NOMO-1 treated with dmso at 0.1 percent for 144 hours (cell line): ENCODE measurements around the gene MMD2.
"Not testable (repeated sequence)": the region's sequence is repeated elsewhere in the genome, so short reads cannot be mapped to it uniquely, and the experiment has no call there.

Experiments
- DNase-seq: peaks from one replicate; lab custom pipeline; 2025; ENCODE audit not compliant: unreplicated experiment; lab: John Stamatoyannopoulos, UW

Gene MMD2, protein sequence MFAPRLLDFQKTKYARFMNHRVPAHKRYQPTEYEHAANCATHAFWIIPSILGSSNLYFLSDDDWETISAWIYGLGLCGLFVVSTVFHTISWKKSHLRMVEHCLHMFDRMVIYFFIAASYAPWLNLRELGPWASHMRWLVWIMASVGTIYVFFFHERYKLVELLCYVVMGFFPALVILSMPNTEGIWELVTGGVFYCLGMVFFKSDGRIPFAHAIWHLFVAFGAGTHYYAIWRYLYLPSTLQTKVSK

DNA sequence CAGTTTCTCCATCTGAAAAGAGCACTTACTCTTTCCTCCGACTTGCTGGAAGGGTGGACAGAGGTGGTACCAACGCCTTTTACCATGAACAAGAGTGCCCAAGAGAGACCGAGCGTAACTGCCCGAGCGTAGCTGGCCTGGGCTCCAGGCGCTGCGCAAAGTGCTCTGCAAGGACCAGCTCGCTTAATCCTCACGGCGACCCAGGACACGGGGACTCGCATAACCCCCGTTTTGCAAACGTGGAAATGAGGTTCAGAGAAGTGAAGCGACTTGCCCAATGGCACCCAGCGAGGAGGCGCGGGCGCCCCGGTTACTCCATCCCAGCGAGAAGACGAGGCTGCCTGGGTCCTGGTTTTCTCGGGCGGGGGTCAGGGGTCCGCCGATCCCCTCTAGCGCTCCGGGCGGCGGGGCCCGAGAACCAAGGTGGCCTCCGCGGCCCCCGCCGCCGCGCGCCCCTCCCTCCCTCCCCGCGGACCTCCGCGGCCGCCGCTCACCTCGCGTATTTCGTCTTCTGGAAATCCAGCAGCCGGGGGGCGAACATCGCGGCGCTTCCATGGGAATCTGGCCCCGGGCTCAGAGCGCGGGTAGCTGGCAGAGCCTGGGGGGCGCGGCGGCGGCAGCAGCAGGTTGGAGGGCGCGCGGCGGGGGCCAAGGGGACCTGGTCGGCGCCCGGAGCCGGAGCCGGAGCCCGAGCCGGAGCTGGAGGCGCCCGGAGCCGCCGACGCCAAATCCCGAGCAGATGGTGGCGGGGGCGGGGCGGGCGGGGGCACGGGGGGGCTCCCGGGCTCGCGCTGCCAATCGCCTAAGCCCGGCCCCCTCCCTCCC, at the start of gene MMD2:
MMD2 (minus strand) TSS at position 711 of the 825 bp plus-strand sequence; CDS start at position 541, 170 bp downstream.
- DNase-seq, result no peak

DNA sequence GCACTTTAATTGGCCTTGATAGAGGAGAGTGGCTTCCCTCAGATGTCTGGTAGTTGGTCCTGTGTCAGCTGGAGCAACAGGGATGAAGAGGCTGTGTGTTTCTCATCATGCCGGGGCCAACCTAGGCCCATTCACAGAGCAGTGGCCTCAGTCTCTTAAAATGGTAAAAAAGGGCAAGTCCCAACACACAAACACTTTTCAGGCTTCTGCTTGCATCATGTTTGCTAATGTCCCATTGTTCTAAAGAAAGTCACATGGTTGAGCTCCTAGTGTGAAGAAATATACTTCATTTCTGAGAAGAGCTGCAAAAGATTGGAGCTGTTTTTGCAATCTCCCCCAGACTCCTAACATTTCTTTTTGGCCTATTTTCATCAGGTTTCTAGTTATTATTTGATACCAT, 46.1 kb upstream of the MMD2 start:
- DNase-seq, result no peak

DNA sequence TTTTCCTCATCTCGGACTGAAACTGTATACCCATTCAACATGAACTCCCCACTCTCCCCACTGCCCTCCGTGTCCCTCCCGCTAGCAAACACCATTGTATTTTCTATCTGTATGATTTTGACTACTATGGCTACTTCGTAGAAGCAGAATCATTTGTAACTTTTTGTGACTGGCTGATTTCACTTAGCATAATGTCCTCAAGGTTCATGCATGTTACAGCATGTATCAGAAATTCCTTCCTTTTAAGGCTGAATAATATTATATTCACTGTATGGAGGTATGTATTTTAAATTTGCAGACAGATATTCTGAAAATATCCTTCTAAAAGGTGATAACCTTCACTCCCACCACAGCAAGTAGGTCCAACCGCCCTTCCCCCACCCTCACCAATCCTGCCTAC, 42.9 kb upstream of the MMD2 start:
- DNase-seq, result no peak

DNA sequence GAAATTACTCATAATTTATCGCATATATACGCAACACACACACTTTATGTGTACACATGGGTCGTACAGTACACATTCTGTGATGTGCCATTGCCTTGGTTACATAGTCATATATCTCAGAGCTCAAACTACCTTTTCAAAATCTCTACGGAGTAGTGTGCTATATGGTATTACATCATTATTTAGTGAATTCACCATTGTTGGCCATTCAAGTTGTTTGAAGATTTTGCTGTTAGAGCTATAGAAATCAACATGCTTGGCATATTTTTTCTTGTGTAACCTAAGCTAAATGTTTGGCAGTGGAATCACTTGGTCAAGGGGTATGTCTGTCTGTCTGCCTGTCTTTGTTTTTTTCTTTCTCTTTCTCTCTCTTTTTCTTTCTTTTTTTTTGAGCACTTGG, 42.0 kb upstream of the MMD2 start:
- DNase-seq, result no peak

DNA sequence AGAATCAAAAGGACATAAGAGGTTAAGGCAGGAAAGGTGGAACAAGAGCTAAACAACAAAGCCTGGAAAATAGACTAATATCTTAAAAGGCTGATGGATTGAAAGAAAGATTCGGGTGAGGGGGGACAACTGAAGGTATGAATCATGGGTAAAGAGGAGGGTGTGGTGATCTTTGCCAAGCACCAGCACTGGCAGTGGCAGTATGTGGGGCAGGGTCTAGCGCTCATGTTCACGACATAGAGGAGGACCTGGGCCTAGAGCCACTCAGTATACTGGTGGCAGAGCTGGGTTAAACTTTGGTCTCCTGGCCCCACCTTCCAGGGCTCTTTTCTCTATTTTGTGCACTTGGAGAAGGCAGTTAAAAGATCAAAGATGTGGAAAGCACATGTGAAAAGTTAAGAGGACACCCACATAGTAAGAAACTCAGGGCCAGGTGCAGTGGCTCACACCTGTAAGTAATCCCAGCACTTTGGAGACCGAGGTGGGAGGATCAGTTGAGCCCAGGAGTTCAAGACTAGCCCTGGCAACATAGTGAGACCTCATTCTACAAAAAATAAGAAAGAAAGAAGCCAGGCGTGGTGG, 40.5 kb upstream of the MMD2 start:
- no peak for DNase-seq

DNA sequence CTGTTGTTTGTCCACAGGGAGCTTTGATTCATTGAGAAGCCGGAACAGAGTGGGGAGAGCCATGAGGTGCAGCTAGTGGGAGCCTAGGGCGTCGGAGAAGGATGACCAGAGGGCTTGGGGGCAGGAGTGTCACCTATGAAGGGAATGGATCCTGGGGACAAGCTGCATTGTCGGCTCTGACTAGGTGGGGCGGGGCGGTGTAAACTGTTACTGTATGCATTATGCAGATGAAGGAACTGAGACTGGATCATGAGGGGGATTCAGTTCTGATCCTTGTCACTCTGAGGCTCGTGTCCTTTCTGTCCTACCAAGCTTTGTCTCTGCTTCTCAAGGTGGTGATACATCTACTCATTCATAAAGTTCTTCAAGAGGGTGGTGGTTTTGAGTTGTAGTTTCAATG, 39.9 kb upstream of the MMD2 start:
- DNase-seq, result no peak

DNA sequence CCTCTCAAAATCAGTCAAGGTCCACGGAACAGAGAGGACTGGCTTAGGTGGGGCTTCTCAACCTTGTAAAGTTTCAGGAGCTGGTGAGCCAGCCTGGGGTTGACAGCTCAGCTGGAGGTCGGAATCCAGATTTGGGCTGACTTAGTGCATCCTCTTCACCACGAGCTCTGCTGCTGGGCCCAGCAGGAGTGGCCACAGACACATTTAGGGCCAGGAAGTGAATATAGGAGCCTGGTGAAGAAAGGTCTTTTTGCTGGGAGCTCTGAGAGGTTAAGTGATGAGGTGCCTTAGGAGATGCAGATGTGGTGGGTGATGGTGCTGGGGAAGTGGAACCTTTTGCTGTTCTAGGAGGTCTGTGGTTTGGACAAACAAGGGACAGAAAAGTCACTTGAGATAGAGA, 39.3 kb upstream of the MMD2 start:
- no peak for DNase-seq

DNA sequence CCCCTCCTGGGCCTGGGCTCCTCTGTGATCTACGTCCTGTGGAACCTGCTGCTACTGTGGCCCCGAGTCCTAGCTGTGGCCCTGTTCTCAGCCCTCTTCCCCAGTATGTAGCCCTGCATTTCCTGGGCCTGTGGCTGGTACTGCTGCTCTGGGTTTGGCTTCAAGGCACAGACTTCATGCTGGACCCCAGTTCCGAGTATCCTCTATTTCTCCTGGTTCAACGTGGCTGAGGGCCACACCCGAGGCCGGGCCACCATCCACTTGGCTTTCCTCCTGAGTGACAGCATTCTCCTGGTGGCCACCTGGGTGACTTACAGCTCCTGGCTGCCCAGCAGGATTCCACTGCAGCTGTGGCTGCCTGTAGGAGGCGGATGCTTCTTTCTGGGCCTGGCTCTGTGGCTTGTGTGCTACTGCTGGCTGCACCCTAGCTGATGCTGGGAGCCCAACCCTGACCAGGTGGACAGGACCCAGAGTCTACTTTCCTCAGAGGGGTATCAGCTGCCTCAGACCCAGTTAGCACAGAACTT, 37.8 kb upstream of the MMD2 start:
- DNase-seq, result no peak

DNA sequence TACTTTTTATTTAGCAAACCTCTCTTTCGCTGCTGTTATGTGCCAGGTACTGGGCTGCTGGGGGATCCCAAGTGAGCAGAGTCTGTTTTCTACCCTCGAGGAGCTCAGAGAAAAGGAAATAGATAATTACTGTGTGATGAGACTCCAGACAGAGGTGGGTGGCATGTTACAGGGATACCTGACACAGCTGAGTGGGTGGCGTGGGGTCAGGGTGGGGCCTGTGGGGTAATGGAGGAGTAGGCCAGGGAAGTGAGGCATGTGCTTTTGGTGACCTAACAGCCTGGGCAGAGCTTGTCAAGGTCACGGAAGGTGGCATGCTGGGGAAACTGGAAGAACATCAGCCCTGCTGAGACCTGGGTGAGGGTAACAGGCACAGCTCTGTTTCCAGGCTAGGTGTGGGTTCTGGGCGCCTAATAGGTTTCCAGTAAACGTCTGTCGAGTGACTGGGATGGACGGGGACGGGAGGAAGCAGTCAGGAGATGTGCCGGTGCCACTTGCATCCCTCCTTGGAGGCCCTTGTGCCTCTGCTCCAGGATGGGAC, 36.5 kb upstream of the MMD2 start:
- DNase-seq, result no peak

DNA sequence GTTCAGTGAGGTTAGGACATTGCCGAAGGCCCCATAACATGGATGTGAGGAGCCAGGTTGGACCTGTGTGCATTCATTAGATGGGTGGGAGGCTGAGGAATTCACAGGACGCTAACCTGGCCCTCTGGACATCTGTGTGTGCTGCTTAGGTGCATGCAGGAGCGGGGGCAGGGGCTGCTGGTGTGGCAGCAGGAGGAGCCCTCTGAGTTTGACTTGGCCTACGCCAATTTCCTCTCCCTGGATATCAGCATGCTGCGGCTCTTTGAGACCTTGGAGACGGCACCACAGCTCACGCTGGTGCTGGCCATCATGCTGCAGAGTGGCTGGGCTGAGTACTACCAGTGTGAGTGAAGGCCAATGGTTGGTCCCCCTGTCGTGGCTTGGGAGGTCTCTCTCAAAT, 34.5 kb upstream of the MMD2 start:
- DNase-seq, result no peak

DNA sequence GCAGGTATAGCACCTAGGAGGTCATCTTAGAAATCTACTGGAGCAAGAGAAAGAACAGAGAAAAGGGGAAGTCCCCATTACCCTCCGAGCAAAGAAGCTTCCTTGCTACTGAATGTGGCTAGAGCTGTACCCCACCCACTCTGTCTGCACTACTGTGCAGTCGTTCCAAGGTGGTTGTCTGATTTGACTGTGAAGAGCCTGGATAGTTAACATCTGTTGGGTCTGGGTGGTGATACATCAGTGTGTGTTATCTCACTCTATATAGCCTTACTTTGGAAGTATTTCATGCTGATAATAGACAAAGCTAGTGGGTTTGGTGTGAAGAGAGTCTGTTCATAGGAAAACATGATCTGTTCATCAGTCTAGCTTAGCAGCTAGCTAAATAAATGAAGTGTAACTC, 23.8 kb upstream of the MMD2 start:
- DNase-seq, result not testable (repeated sequence)

DNA sequence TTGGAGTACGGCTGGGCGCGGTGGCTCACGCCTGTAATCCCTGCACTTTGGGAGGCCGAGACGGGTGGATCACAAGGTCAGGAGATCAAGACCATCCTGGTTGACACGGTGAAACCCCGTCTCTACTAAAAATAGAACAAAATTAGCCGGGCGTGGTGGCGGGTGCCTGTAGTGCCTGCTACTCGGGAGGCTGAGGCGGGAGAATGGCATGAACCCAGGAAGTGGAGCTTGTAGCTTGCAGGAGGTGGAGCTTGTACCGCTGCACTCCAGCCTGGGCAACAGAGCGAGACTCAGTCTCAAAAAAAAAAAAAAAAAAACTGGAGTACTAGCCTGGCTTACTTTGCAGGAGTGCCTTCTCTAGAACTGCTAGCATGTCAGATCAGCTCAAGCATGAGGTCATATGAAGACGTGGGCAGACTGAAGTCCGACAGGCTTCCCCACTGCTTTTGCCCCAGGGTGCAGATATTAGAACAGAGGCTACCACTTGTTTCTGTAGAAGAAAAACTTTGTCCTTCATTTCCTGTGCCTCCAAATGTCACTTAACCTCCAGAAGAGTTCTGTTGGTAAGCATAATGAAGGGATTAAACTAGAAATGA, 22.4 kb upstream of the MMD2 start:
- DNase-seq, result not testable (repeated sequence)

DNA sequence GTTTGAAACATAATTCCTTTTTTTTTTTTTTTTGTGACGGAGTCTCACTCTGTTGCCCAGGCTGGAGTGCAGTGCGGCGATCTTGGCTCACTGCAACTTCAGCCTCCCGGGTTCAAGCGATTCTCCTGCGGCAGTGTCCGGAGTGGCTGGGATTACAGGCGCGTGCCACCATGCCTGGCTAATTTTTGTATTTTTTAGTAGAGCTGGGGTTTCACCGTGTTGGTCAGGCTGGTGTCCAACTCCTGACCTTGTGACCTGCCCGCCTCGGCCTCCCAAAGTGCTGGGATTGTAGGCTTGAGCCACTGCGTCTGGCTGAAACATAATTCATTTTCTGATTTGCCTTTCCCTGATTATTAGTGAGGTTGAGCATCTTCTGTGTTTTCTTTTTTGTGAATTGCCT, 16.6 kb upstream of the MMD2 start:
- DNase-seq, result not testable (repeated sequence)

DNA sequence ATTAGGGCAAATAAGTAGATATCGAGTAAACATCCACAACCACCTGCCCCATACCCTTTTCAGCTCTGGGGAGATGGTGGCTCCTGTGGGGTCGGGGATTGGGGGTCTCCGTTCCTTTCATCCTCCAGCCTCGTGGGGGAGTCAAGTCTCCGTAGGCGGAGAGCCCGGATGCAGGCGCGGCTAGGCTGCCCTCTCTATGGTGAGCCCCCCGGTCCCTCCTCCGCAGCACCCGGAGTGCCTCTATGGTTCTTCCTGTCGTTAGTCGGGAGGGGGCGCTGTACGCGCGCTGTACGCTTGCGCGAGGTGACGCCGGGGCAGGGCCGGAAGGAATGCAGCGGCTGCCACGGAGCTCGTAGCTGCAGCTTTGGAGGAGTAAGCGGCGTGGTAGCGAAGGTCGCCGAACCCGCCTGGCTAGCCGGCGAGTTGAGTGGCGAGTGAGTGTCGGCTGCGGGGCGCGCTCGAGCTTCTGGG, 14.8 kb upstream of the MMD2 start:
- peak; percentile 92 for DNase-seq

DNA sequence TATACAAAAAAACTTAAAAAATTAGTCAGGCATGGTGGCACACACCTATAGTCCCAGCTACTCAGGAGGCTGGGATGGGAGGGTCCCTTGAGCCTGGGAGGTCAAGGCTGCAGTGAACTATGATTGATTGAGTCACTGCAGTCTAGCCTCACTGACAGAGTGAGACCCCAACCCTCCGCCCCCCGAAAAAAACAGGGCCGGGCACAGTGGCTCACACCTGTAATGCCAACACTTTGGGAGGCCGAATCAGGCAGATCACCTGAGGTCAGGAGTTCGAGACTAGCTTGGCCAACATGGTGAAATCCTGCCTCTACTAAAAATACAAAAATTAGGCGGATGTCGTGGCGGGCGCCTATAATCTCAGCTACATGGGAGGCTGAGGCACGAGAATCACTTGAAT, 13.5 kb upstream of the MMD2 start:
- not testable (repeated sequence) for DNase-seq

DNA sequence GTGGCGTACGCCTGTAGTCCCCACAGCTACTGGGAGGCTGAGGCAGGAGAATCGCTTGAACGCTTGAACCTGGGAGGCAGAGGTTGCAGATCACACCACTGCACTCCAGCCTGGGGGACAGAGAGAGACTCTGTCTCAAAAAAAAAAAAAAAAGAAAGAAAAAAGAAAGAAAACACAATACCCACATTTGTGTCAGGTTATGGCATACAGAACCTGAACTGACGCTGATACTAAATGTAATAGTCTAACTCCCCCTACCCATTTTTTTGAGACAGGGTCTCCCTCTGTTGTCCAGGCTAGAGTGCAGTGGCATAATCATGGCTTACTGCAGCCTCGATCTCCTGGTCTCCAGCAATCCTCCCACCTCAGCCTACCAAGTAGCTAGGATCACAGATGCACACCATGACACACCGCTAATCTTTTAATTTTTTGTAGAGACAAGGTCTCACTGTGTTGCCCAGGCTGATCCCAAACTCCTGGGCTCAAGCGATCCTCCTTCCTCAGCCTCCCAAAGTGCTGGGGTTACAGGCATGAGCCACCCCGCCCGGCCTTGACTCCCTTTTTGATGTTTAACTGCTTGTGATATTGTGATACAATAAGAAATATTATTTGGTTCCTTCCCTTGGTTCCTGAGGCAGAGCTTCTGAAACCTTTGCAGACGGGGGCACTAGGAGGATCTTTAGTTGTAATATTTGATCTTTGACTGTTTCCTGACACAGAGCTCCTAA, 6.5 kb upstream of the MMD2 start:
- DNase-seq, result no peak

DNA sequence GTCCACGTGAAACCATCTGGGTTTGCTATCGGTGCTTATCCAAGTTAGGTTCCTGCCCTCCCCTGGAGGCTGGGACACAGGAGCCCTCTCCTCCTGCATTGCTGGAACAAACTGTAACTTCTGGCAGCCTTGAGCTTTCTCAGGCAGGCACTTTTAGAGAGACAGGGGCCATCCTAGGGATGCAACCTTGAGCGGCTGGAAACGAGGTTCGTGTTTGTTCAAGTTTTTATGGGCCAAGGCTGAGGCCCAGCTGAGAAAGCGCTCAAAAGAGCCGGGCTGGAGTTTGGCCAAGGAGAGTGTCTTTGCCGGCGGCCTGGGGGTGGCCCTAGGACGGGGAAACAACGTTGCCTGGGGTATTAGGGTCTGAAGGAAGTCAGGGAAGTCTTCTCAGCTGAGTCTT, 5.5 kb upstream of the MMD2 start:
- no peak for DNase-seq

DNA sequence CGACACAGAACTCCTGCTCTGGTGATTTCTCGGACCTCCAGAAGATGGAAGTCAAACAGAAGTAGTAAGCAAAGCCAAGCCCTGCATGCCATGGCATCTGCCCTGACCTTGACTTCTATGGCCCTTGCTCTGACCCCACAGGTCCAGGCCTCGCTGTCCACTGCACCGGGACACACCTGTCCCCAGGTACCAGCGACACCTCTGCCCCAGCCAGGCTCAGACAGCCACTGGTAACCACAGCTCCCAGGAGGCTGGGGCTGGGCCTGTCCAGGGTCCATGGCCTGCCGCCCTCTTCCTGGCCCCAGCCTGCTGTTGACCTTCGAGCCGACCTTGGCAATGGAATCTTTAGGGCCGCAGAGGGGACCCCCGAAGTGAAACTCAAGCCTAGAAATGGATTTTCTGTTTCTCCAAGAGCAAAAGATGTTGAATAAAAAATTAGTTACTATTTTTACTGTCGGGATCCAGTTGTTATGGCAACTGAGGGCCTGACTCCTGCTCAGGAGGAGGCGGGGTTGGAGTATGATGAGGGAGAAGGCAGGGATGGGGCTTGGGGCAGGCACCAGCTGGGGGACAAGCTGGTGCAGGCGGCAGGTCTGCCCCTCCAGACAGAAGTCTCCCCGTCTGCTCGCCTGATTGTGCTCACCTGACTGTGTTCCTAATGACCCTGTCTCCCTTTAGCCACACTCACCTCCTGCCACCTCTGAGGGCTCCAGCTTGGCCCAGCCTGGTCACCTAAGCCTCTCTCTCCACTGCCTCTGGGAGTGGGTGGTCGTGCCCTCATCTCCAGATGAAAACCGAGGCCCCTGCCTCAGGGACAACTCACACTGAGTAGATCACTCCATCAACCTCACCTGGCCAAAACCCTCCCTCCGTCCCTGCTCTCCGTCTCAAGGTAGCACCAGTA, 4.1 kb upstream of the MMD2 start:
- DNase-seq, result no peak

DNA sequence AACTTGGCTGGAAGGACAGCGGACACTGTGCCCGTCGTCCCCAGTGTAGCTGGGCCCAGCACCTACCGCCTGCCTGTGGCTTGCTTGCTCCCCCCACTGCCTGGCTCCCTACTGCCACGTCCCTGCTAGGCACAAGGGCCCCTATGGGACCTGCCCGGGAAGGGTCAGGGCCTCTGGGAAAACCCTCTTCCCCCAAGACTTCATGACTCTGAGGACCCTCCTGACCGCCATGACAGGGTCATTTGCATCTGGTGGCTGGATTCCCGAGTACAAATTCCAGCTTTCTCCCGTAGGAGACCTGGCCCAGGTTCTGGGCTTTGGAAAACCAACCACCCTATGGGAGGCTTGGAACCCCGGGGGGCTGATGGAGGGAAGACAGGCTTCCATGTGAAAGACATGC, 1.4 kb upstream of the MMD2 start:
- DNase-seq, result no peak

DNA sequence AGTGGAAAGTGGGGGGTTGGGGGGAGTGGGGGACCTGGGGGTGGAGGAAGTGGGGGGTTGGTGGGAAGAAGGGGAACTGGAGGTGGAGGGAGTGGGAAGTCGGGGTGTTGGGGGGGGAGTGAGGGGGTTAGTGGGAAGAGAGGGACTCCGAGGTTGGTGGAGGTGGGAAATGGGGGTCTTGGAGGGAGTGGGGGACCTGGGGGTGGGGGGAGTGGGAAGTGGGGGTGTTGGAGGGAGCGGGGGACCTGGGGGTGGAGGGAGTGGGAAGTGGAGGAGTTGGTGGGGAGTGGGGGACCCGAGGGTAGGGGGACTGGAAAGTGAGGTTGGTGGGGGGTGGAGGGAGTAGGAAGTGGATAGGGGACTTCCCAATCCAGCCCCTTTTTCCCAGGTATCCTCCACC, 906 bp upstream of the MMD2 start:
- no peak for DNase-seq
